C4-2B (cell line): ENCODE measurements around the gene FAM185A.
"Not testable (repeated sequence)": the region's sequence is repeated elsewhere in the genome, so short reads cannot be mapped to it uniquely, and the experiment has no call there.

Experiments
- H3K27ac ChIP-seq: fragments of 450-650 bp; 2 replicates; pipeline ENCODE4 v1.5.1; 2017
- ZFX ChIP-seq: fragments of 450-650 bp; IDR thresholded peaks from 2 replicates; pipeline ENCODE4 v1.6.1; 2017
- TF ChIP-seq, protein P1 (sequence below): fragments of 450-650 bp; conservative IDR thresholded peaks from 2 replicates; pipeline ENCODE4 v1.5.1; 2017; ENCODE audit warnings: mild to moderate bottlenecking

The FAM185A gene

DNA sequence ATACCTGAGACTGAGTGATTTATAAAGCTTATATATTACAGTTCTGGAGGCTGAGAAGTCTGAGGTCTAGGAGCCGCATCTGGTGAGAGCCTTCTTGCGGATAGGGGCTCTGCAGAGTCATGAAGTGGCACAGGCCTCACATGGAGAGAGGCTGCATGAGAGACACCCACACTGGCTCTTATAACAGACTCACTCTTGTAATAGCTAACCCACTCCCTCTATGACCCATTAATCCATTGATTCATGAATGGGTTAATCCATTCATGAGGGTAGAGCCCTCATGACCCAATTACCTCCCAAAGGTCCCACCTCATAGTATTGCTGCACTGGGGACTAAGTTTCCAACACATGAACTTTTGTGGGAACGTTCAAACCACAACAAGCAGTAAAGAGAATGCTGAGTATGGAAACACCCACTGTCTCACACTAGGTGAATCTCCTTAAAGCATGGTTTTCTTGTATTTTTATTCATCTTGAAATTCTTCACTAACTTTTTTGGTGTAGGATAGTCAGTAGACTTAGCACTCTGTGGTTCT, 20.9 kb downstream of the FAM185A start:
- H3K27ac ChIP-seq: not testable (repeated sequence)

DNA sequence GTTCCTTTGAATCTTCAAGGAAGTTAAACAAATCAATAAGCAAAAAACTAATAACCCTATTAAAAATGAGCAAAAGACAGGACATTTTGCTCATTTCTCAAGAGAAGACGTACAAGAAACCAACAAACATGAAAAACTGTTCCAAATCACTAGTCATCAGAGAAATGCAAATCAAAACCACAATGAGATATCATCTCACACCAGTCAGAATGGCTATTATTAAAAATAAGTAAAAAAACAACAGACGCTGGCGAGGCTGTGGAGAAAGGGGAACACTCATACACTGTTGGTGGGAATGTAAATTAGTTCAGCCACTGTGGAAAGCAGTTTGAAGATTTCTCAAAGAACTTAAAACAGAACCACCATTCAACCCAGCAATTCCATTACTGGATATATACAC, 21.7 kb downstream of the FAM185A start:
- not testable (repeated sequence) for H3K27ac ChIP-seq

DNA sequence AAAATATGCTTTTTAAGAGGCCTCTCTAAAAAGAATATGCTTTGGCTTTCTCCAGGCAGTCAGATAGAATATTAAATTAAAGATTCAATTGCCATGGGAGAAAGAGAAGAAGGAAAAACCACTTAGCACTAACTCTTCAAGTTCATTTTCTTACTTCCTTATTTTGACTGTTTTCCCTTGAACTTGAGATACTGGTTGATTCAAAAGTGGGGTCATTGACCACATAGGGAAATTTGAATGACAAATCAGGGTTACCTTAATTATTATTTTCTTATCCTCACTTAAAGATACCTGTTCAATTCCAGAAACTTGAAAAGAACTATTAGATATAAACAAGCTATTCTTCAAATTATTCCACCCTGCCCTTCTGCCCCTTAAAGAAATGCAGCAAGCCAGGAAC, 27.4 kb downstream of the FAM185A start:
- not testable (repeated sequence) for H3K27ac ChIP-seq

DNA sequence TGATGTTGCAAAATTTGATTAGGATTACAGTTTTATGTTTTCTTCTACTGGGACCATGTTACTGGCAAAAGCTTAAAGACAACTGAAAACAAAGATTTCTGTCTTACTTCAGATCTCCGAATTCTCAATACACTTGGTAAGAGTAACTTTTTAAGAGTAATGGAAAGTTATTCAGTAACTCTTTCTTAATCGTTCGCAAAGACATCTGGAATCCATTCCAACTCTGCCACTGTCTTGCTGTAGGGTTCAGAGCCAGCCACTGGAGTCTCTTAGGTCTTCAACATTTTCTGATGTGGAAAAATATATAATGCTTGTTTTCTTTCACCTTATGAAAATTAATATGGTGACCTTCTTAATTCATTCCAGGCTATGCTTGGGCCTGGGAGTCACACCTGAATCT, 29.9 kb downstream of the FAM185A start:
- not testable (repeated sequence) for H3K27ac ChIP-seq

- not testable (repeated sequence) for H3K27ac ChIP-seq
These were observed 32.1 kb downstream of the FAM185A start for GRCh38 chr7:102780926-102781325.

GRCh38 chr7:102788770-102789169, 40.0 kb downstream of the FAM185A start:
- not testable (repeated sequence) for H3K27ac ChIP-seq

GRCh38 chr7:102790364-102791100, 41.7 kb downstream of the FAM185A start:
- H3K27ac ChIP-seq: not testable (repeated sequence)

- H3K27ac ChIP-seq: not testable (repeated sequence)
These were observed 42.6 kb downstream of the FAM185A start for GRCh38 chr7:102791367-102791766.

- not testable (repeated sequence) for H3K27ac ChIP-seq
These were observed 43.0 kb downstream of the FAM185A start for GRCh38 chr7:102791831-102792230.

DNA sequence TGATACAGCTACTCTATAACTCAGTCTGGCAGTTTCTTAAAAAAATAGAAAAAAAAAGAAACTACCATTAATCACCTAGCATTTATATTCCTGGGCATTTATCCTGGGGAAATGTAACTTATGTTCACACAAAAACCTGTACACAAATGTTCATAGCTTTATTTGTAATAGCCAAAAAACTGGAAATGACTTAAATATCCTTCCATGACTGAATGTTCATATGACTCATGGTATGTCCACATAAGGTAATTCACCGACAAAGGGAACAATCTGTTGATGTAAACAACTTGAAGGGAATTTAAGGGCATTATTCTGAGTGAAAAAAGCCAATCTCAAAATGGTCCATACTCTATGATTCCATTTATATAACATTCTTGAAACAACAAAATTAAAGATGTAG, 45.8 kb downstream of the FAM185A start:
- not testable (repeated sequence) for H3K27ac ChIP-seq

GRCh38 chr7:102795987-102796595, 47.3 kb downstream of the FAM185A start:
- not testable (repeated sequence) for H3K27ac ChIP-seq

- TF ChIP-seq, protein P1, sequence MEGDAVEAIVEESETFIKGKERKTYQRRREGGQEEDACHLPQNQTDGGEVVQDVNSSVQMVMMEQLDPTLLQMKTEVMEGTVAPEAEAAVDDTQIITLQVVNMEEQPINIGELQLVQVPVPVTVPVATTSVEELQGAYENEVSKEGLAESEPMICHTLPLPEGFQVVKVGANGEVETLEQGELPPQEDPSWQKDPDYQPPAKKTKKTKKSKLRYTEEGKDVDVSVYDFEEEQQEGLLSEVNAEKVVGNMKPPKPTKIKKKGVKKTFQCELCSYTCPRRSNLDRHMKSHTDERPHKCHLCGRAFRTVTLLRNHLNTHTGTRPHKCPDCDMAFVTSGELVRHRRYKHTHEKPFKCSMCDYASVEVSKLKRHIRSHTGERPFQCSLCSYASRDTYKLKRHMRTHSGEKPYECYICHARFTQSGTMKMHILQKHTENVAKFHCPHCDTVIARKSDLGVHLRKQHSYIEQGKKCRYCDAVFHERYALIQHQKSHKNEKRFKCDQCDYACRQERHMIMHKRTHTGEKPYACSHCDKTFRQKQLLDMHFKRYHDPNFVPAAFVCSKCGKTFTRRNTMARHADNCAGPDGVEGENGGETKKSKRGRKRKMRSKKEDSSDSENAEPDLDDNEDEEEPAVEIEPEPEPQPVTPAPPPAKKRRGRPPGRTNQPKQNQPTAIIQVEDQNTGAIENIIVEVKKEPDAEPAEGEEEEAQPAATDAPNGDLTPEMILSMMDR: no peak
- TF ChIP-seq ZFX: no peak
- no peak overlapping the region for H3K27ac ChIP-seq
These were observed 57.8 kb downstream of the FAM185A start for GRCh38 chr7:102806613-102807012.

DNA sequence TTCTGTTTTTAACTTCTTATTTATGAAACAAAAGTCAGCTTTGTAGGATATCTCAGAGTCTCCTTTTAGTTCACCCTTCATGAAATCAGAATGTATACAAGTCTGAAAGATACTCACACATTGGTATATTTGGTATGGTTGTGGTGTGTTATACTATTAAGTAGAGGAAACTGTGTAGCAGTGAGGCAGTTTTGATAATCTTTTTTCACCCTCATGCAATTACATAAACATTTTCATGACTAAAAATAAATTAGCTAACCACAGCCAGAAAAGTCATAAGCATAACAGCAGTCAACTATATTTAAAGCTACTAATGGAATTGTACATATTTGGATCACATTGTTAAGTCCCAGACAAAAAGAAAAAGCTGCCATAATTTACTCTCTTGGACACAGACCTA, 62.1 kb downstream of the FAM185A start:
- no peak overlapping the region for H3K27ac ChIP-seq
- TF ChIP-seq, protein P1: no peak
- no peak for TF ChIP-seq ZFX

DNA sequence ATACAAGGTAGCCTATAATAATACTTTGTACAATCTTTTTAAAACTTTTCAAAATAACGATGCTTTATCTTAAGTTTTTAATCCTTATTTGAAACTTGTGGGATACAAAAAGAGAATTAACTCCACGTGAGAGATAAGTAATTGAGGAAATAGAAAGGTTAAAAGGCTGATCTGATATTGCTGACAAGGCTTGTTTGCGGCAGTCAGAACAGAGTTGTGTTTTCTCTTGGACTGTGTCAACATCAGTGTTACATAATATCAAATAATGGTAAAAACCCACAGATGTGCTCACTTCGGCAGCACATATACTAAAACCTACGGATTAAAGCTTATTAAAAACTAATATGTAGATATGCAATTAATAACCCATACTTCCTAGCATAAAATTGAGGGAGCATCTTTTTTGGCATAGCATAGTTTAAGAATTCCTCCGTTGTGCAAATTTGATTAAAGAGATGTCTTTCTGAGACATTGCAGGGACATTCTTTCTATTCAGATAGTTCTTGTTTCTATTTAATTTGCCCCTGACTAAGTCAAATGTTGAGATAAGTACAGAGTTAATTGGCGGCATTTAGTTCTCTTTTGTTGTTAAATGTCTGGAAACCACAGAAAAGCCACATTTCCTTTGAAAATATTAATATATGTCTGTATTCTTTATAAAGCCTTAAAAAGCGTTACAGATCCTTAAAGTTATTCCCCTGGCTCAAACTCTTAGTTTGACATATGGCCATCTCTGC, 63.3 kb downstream of the FAM185A start:
- no peak for TF ChIP-seq ZFX
- TF ChIP-seq, protein P1: no peak
- no peak overlapping the region for H3K27ac ChIP-seq
